Loucy (cell line): ENCODE measurements around the gene MS4A6A.
"Not testable (repeated sequence)": the region's sequence is repeated elsewhere in the genome, so short reads cannot be mapped to it uniquely, and the experiment has no call there.

Experiments used
- H2AFZ ChIP-seq: fragments of 200-600 bp; sonication (generic); 2 replicates; pipeline ENCODE4 v1.6.0; 2016; ENCODE audit warnings: antibody characterized with exemption, mild to moderate bottlenecking, low read length, moderate library complexity
- H3F3A ChIP-seq: fragments of 200-600 bp; 2 replicates; pipeline ENCODE4 v1.6.0; 2016; ENCODE audit warnings: antibody characterized with exemption, low read depth, mild to moderate bottlenecking
- H3K27me3 ChIP-seq: fragments of 200-600 bp; sonication (generic); 2 replicates; pipeline ENCODE4 v1.6.1; 2014; ENCODE audit warnings: low read length, mild to moderate bottlenecking; ENCODE audit not compliant: insufficient read depth, poor library complexity, severe bottlenecking
- H3K36me3 ChIP-seq: fragments of 200-600 bp; sonication (generic); 2 replicates; pipeline ENCODE4 v1.6.1; 2016; ENCODE audit warnings: low read length; ENCODE audit not compliant: insufficient read depth
- H3K4me1 ChIP-seq: fragments of 200-600 bp; sonication (generic); 2 replicates; pipeline ENCODE4 v1.5.1; 2014; ENCODE audit warnings: low read length, mild to moderate bottlenecking; ENCODE audit not compliant: insufficient read depth, poor library complexity, severe bottlenecking
- H3K4me2 ChIP-seq: fragments of 200-600 bp; sonication (generic); 2 replicates; pipeline ENCODE4 v1.6.0; 2014; ENCODE audit warnings: antibody characterized with exemption, low read length, low read depth, mild to moderate bottlenecking; ENCODE audit not compliant: poor library complexity, severe bottlenecking
- H3K4me3 ChIP-seq: fragments of 200-600 bp; sonication (generic); 2 replicates; pipeline ENCODE4 v1.5.1; 2014; ENCODE audit warnings: low read length, mild to moderate bottlenecking, mixed read lengths; ENCODE audit not compliant: poor library complexity, severe bottlenecking
- H3K79me2 ChIP-seq: fragments of 200-600 bp; sonication (generic); 2 replicates; pipeline ENCODE4 v1.6.1; 2014; ENCODE audit warnings: low read length; ENCODE audit not compliant: insufficient read depth
- H3K9ac ChIP-seq: fragments of 200-600 bp; sonication (generic); 2 replicates; pipeline ENCODE4 v1.6.0; 2014; ENCODE audit warnings: mild to moderate bottlenecking, low read depth, low read length, moderate library complexity; ENCODE audit not compliant: poor library complexity, severe bottlenecking
- H3K9me2 ChIP-seq: fragments of 200-600 bp; sonication (generic); replicated peaks from 2 replicates; pipeline ENCODE4 v1.6.1; 2016; ENCODE audit warnings: low read depth, low read length, mixed read lengths
- H3K9me3 ChIP-seq: fragments of 200-600 bp; sonication (generic); 2 replicates; pipeline ENCODE4 v1.6.1; 2014; ENCODE audit warnings: mild to moderate bottlenecking, antibody characterized with exemption, low read length, low read depth; ENCODE audit not compliant: insufficient read depth
- H4K20me1 ChIP-seq: fragments of 200-600 bp; sonication (generic); 2 replicates; pipeline ENCODE4 v1.6.0; 2014; ENCODE audit warnings: antibody characterized with exemption, low read length, mild to moderate bottlenecking; ENCODE audit not compliant: insufficient read depth, poor library complexity, severe bottlenecking
- CTCF ChIP-seq: fragments of 200-600 bp; sonication (generic); conservative IDR thresholded peaks from 2 replicates; pipeline ENCODE4 v1.5.1; 2014; ENCODE audit warnings: mild to moderate bottlenecking, antibody characterized with exemption, low read length
- EZH2phosphoT487 ChIP-seq: fragments of 200-600 bp; IDR thresholded peaks from 2 replicates; pipeline ENCODE4 v1.6.1; 2018; ENCODE audit warnings: antibody characterized with exemption, mild to moderate bottlenecking, moderate library complexity, borderline replicate concordance

MS4A6A gene

DNA sequence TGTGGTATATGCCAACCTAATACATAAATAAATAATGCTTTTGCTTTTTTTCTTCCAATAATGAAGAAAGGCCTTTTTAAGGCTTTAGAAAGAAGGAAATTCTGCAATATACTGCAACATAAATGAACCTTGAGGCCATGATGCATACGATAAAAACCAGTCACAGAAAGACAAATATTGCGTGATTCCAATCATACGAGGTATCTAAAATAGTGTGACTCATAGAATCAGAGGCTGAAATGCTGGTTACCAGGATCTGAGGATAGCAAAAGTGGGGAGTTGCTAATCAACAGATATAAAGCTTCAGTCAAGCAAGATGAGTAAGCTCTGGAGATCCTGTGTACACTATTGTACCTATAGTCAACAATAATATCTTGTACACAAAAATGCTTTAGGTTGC, 24.2 kb downstream of the MS4A6A start:
- no peak overlapping the region for H3K4me2 ChIP-seq
- H3K36me3 ChIP-seq: no peaks in the 10 kb centered on the region
- H4K20me1 ChIP-seq: no peaks in the 10 kb centered on the region

DNA sequence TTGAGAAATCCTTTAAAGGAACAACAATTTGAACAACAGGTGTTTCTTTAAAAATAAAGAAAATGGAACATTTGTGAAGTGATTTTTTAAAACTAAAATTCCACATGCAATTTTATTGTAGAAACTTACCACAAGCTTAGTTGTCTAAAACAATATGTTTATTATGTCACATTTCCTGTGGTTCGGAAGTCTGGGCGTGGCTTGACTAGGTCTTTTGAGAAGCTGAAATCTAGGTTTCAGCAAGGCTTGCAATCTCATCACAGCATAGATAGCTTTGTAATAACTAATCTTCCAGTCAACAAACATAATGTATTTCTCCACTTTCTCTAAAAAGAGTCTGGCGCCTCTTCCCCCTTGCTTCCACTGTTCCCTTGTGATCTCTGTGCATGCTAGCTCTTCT, 27.0 kb downstream of the MS4A6A start:
- Histone ChIP-seq H3K79me2 (no peaks in the 10 kb centered on the region), H3K36me3 (no peaks in the 10 kb centered on the region), H3K4me1 (no peaks in the 10 kb centered on the region), H4K20me1 (no peaks in the 10 kb centered on the region), H3F3A (no peaks in the 10 kb centered on the region), H3K27me3 (no peaks in the 10 kb centered on the region), H3K9ac (no peak overlapping the region), H3K4me3 (no peak overlapping the region), H2AFZ (no peak overlapping the region), H3K9me2 (no peaks in the 10 kb centered on the region), H3K9me3 (no peaks in the 10 kb centered on the region), H3K4me2 (no peak overlapping the region)
- no peak for TF ChIP-seq CTCF
- no peak for TF ChIP-seq EZH2phosphoT487

More for the DNA sequence above, 24.2 kb downstream of the MS4A6A start:
- Histone ChIP-seq H3K9ac (no peak overlapping the region), H3K4me1 (no peaks in the 10 kb centered on the region), H3K27me3 (no peaks in the 10 kb centered on the region), H3K4me3 (no peak overlapping the region), H3K9me2 (no peaks in the 10 kb centered on the region), H3K9me3 (no peaks in the 10 kb centered on the region), H2AFZ (no peak overlapping the region), H3F3A (no peaks in the 10 kb centered on the region), H3K79me2 (no peaks in the 10 kb centered on the region)
- TF ChIP-seq CTCF (no peak), EZH2phosphoT487 (no peak)

DNA sequence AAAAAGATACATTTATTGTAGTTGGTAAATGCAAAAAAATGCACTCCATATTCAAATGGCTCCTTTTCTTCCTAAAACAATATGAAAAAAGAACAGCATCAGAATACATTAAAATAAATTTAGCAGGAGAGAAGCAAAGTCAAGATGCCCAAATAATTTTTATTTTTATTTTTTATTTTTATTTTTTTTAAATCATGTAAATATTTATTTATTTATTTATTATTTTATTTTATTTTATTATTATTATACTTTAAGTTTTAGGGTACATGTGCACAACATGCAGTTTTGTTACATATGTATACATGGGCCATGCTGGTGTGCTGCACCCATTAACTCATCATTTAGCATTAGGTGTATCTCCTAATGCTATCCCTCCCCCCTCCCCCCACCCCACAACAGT, 30.2 kb downstream of the MS4A6A start:
- H4K20me1 ChIP-seq, H3K9me3 ChIP-seq, H3K27me3 ChIP-seq, H3K4me2 ChIP-seq, H3K4me1 ChIP-seq, H2AFZ ChIP-seq, H3K36me3 ChIP-seq, H3K9me2 ChIP-seq, H3K79me2 ChIP-seq, H3K9ac ChIP-seq, H3F3A ChIP-seq, H3K4me3 ChIP-seq: not testable (repeated sequence)

DNA sequence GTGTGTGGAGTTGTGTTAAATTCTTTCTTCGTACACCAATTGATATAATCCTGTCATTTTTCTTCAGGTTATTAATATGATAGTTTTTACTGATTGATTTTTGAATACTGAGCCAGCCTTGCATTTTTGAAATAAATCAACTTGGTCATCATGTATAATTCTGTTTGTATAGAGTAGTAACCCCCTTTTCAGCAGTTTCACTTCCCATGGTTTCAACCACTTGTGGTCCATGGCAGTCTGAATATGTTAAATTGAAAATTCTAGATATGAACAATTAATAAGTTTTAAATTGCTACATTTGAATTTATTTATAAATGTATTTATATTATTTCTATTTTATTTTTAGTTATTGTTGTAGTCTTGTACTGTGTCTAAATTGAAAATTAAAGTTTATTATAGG, 32.6 kb downstream of the MS4A6A start:
- Histone ChIP-seq H3K4me3 (no peak overlapping the region), H3K9ac (no peak overlapping the region), H3K9me2 (no peaks in the 10 kb centered on the region), H3K4me1 (no peaks in the 10 kb centered on the region), H3K4me2 (no peak overlapping the region), H3K9me3 (no peaks in the 10 kb centered on the region), H3K27me3 (no peaks in the 10 kb centered on the region), H3K36me3 (no peaks in the 10 kb centered on the region), H3K79me2 (no peaks in the 10 kb centered on the region), H2AFZ (no peak overlapping the region), H3F3A (no peaks in the 10 kb centered on the region), H4K20me1 (no peaks in the 10 kb centered on the region)
- no peak for TF ChIP-seq EZH2phosphoT487
- TF ChIP-seq CTCF: no peak
